ENCODE results near the gene AP1B1. TPM values are rescaled to one million over a fixed set of nuclear protein-coding genes. Genes with fewer than 3 reads are reported as not detected.
A peak's percentile ranks its signal among the peaks of the same experiment; 100 is the strongest.
"Not testable (repeated sequence)": the region's sequence is repeated elsewhere in the genome, so short reads cannot be mapped to it uniquely, and the experiment has no call there.

AP1B1 gene
- total and polyA plus RNA-seq, 4 donors, result 22.3 to 71.9 (median 44.2) TPM

GRCh38 chr22:29351891-29352290 is 36.5 kb downstream of the AP1B1 start:
- DNase-seq, result peak in 1 of 2 donors; percentile 30
- Histone ChIP-seq H3K4me3 (ENCODE audit: low read length in 2 of 2) (no peak overlapping the region), H3K4me1 (ENCODE audit: control insufficient read depth in 1 of 2, insufficient read depth in 2 of 2, low read length in 2 of 2) (no peaks in the 10 kb centered on the region), H3K27me3 (ENCODE audit: control insufficient read depth in 1 of 2, insufficient read depth in 2 of 2, low read length in 1 of 2) (no peaks in the 10 kb centered on the region), H3K36me3 (ENCODE audit: control insufficient read depth in 1 of 2, insufficient read depth in 2 of 2, low read length in 1 of 2) (peaks cover 0 to 21% of the 10 kb centered on the region in 2 donors), H3K9me3 (ENCODE audit: control insufficient read depth, low read length) (no peaks in the 10 kb centered on the region), H3K27ac (ENCODE audit: low read depth in 1 of 2, low read length in 2 of 2) (no peak overlapping the region)
- 73 to 79% methylated on average over 9 of the region's 9 CpGs for WGBS, 2 donors
- intact Hi-C loops (cut with DNase I), result no loop called here
- no peak for ATAC-seq (ENCODE audit: low FRiP score)

- no peaks in the 10 kb centered on the region for H3K4me1 ChIP-seq (ENCODE audit: control insufficient read depth in 1 of 2, insufficient read depth in 2 of 2, low read length in 2 of 2)
- DNase-seq, result peak in 1 of 2 donors; percentile 3
- H3K27ac ChIP-seq (ENCODE audit: low read depth in 1 of 2, low read length in 2 of 2), result no peak overlapping the region
- peaks cover 0 to 21% of the 10 kb centered on the region in 2 donors for H3K36me3 ChIP-seq (ENCODE audit: control insufficient read depth in 1 of 2, insufficient read depth in 2 of 2, low read length in 1 of 2)
- no peak overlapping the region for H3K4me3 ChIP-seq (ENCODE audit: low read length in 2 of 2)
- H3K9me3 ChIP-seq (ENCODE audit: control insufficient read depth, low read length), result no peaks in the 10 kb centered on the region
- no peaks in the 10 kb centered on the region for H3K27me3 ChIP-seq (ENCODE audit: control insufficient read depth in 1 of 2, insufficient read depth in 2 of 2, low read length in 1 of 2)
- intact Hi-C loops (cut with DNase I), result no loop called here
- ATAC-seq (ENCODE audit: low FRiP score), result no peak
- WGBS, 2 donors, result 95 to 96% methylated on average over 6 of the region's 6 CpGs
Observed at GRCh38 chr22:29351042-29351441, 37.3 kb downstream of the AP1B1 start.

- H3K27me3 ChIP-seq (ENCODE audit: control insufficient read depth in 1 of 2, insufficient read depth in 2 of 2, low read length in 1 of 2), result no peaks in the 10 kb centered on the region
- intact Hi-C loops (cut with DNase I), result no loop called here
- no peak overlapping the region for H3K27ac ChIP-seq (ENCODE audit: low read depth in 1 of 2, low read length in 2 of 2)
- H3K36me3 ChIP-seq (ENCODE audit: control insufficient read depth in 1 of 2, insufficient read depth in 2 of 2, low read length in 1 of 2), result peaks cover 0 to 19% of the 10 kb centered on the region in 2 donors
- ATAC-seq (ENCODE audit: low FRiP score) (no peak), DNase-seq (peak in 1 of 2 donors; percentile 45)
- H3K9me3 ChIP-seq (ENCODE audit: control insufficient read depth, low read length), result no peaks in the 10 kb centered on the region
- no peak overlapping the region for H3K4me3 ChIP-seq (ENCODE audit: low read length in 2 of 2)
- 94 to 96% methylated on average over 18 of the region's 18 CpGs for WGBS, 2 donors
- no peaks in the 10 kb centered on the region for H3K4me1 ChIP-seq (ENCODE audit: control insufficient read depth in 1 of 2, insufficient read depth in 2 of 2, low read length in 2 of 2)
Observed at GRCh38 chr22:29348956-29349355, 39.4 kb downstream of the AP1B1 start.

DNA sequence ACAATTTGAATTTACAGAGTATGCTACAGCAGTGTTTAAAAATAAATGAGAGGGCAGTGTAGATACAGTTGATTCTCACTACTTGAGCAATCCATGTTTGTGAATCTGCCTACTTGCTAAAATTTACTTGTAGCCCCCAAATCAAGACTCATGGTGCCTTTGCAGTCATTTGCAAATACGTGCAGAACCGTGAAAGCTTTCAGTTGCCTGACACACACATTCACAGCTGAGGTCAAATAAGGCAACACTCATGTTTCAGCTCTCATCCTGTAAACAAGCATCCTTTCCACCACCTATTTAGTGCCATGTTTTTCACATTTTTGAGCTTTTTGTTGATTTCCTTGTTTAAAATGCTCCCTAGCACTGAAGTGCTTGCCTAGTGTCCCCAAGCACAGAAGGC is 40.3 kb downstream of the AP1B1 start:
- no peak overlapping the region for H3K4me3 ChIP-seq (ENCODE audit: low read length in 2 of 2)
- H3K9me3 ChIP-seq (ENCODE audit: control insufficient read depth, low read length), result no peaks in the 10 kb centered on the region
- intact Hi-C loops (cut with DNase I), result no loop called here
- no peak overlapping the region for H3K27ac ChIP-seq (ENCODE audit: low read depth in 1 of 2, low read length in 2 of 2)
- no peaks in the 10 kb centered on the region for H3K4me1 ChIP-seq (ENCODE audit: control insufficient read depth in 1 of 2, insufficient read depth in 2 of 2, low read length in 2 of 2)
- DNase-seq (no peak), ATAC-seq (ENCODE audit: low FRiP score) (no peak)
- H3K27me3 ChIP-seq (ENCODE audit: control insufficient read depth in 1 of 2, insufficient read depth in 2 of 2, low read length in 1 of 2), result no peaks in the 10 kb centered on the region
- WGBS, 2 donors, result 93 to 95% methylated on average over 2 of the region's 2 CpGs
- peaks cover 0 to 14% of the 10 kb centered on the region in 2 donors for H3K36me3 ChIP-seq (ENCODE audit: control insufficient read depth in 1 of 2, insufficient read depth in 2 of 2, low read length in 1 of 2)

- intact Hi-C loops (cut with DNase I), result no loop called here
- Histone ChIP-seq H3K36me3 (ENCODE audit: control insufficient read depth in 1 of 2, insufficient read depth in 2 of 2, low read length in 1 of 2) (peaks cover 0 to 7% of the 10 kb centered on the region in 2 donors), H3K9me3 (ENCODE audit: control insufficient read depth, low read length) (no peaks in the 10 kb centered on the region), H3K4me3 (ENCODE audit: low read length in 2 of 2) (no peak overlapping the region), H3K27me3 (ENCODE audit: control insufficient read depth in 1 of 2, insufficient read depth in 2 of 2, low read length in 1 of 2) (no peaks in the 10 kb centered on the region), H3K27ac (ENCODE audit: low read depth in 1 of 2, low read length in 2 of 2) (no peak overlapping the region), H3K4me1 (ENCODE audit: control insufficient read depth in 1 of 2, insufficient read depth in 2 of 2, low read length in 2 of 2) (no peaks in the 10 kb centered on the region)
- ATAC-seq (ENCODE audit: low FRiP score) (no peak), DNase-seq (peak in 1 of 2 donors; percentile 43)
- WGBS, 2 donors, result 3 to 10% methylated on average over 4 of the region's 4 CpGs
Observed at GRCh38 chr22:29346659-29347058, 41.7 kb downstream of the AP1B1 start.

GRCh38 chr22:29345932-29346331 is 42.4 kb downstream of the AP1B1 start:
- H3K4me3 ChIP-seq (ENCODE audit: low read length in 2 of 2), result no peak overlapping the region
- intact Hi-C loops (cut with DNase I), result no loop called here
- no peak overlapping the region for H3K27ac ChIP-seq (ENCODE audit: low read depth in 1 of 2, low read length in 2 of 2)
- no peaks in the 10 kb centered on the region for H3K4me1 ChIP-seq (ENCODE audit: control insufficient read depth in 1 of 2, insufficient read depth in 2 of 2, low read length in 2 of 2)
- DNase-seq (peak in 1 of 2 donors; percentile 21), ATAC-seq (ENCODE audit: low FRiP score) (peak; percentile 60)
- H3K9me3 ChIP-seq (ENCODE audit: control insufficient read depth, low read length), result no peaks in the 10 kb centered on the region
- H3K36me3 ChIP-seq (ENCODE audit: control insufficient read depth in 1 of 2, insufficient read depth in 2 of 2, low read length in 1 of 2), result peaks cover 0 to 5% of the 10 kb centered on the region in 2 donors
- no peaks in the 10 kb centered on the region for H3K27me3 ChIP-seq (ENCODE audit: control insufficient read depth in 1 of 2, insufficient read depth in 2 of 2, low read length in 1 of 2)

GRCh38 chr22:29344889-29345288 is 43.5 kb downstream of the AP1B1 start:
- 92 to 94% methylated on average over 5 of the region's 5 CpGs for WGBS, 2 donors
- H3K27ac ChIP-seq (ENCODE audit: low read depth in 1 of 2, low read length in 2 of 2); intact Hi-C loops (cut with DNase I); ATAC-seq (ENCODE audit: low FRiP score); H3K36me3 ChIP-seq (ENCODE audit: control insufficient read depth in 1 of 2, insufficient read depth in 2 of 2, low read length in 1 of 2); H3K27me3 ChIP-seq (ENCODE audit: control insufficient read depth in 1 of 2, insufficient read depth in 2 of 2, low read length in 1 of 2); H3K4me1 ChIP-seq (ENCODE audit: control insufficient read depth in 1 of 2, insufficient read depth in 2 of 2, low read length in 2 of 2); H3K9me3 ChIP-seq (ENCODE audit: control insufficient read depth, low read length); H3K4me3 ChIP-seq (ENCODE audit: low read length in 2 of 2): not testable (repeated sequence)
- peak in 1 of 2 donors; percentile 0 for DNase-seq

DNA sequence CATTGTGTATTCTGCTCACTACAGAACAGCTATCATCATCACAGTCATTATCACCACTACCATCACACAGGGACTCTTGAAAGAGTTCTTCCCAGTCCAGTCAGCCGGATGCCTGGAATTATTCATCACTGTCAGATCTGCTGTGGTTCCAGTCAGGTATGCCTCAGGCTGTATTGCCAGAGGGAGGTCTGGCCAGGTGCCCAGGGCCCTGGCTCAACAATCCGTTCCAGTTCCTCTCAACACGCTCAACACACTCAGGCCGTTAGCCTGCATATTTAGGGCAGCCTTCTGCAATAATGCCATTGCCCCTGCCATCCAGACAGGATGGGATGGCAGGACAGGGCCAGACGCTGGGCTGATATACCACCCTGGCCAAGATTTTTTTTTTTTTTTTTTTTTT is 44.2 kb downstream of the AP1B1 start:
- Histone ChIP-seq H3K9me3 (ENCODE audit: control insufficient read depth, low read length) (no peaks in the 10 kb centered on the region), H3K27ac (ENCODE audit: low read depth in 1 of 2, low read length in 2 of 2) (no peak overlapping the region), H3K4me3 (ENCODE audit: low read length in 2 of 2) (no peak overlapping the region), H3K27me3 (ENCODE audit: control insufficient read depth in 1 of 2, insufficient read depth in 2 of 2, low read length in 1 of 2) (no peaks in the 10 kb centered on the region), H3K4me1 (ENCODE audit: control insufficient read depth in 1 of 2, insufficient read depth in 2 of 2, low read length in 2 of 2) (no peaks in the 10 kb centered on the region), H3K36me3 (ENCODE audit: control insufficient read depth in 1 of 2, insufficient read depth in 2 of 2, low read length in 1 of 2) (peaks cover 0 to 2% of the 10 kb centered on the region in 2 donors)
- intact Hi-C loops (cut with DNase I), result no loop called here
- peak in 1 of 2 donors; percentile 80 for DNase-seq
- WGBS, 2 donors, result 7 to 16% methylated on average over 5 of the region's 5 CpGs
- ATAC-seq (ENCODE audit: low FRiP score), result no peak

DNA sequence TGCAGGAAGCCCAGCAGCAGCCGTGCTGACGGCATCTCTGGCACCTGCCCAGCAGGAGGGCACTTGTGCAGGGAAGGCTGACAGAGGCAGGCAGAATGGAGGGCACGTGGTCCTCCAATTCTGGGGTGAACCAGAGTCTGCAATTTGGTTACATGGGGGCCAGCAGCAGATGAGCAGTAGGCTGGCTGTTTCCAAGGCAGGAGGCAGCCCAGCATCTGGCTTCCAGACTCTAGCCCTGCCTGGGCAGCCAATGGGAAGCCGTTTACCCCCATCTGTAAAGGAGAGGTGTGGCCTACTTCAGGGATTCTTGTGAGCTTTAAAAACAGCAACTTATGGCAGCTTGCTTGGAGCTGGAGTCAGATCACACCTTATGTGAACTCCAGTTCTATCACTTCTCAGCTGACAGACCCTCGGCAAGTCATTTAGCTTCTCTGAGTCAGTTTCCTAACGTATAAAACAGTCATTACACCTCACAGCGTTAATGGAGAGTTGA is 45.0 kb downstream of the AP1B1 start:
- no peak overlapping the region for H3K4me3 ChIP-seq (ENCODE audit: low read length in 2 of 2)
- H3K27me3 ChIP-seq (ENCODE audit: control insufficient read depth in 1 of 2, insufficient read depth in 2 of 2, low read length in 1 of 2), result no peaks in the 10 kb centered on the region
- H3K27ac ChIP-seq (ENCODE audit: low read depth in 1 of 2, low read length in 2 of 2), result no peak overlapping the region
- no peaks in the 10 kb centered on the region for H3K9me3 ChIP-seq (ENCODE audit: control insufficient read depth, low read length)
- WGBS, 2 donors, result 47 to 52% methylated on average over 7 of the region's 7 CpGs
- peaks cover 0 to 2% of the 10 kb centered on the region in 2 donors for H3K36me3 ChIP-seq (ENCODE audit: control insufficient read depth in 1 of 2, insufficient read depth in 2 of 2, low read length in 1 of 2)
- H3K4me1 ChIP-seq (ENCODE audit: control insufficient read depth in 1 of 2, insufficient read depth in 2 of 2, low read length in 2 of 2), result no peaks in the 10 kb centered on the region
- intact Hi-C loops (cut with DNase I), result loop anchor here in 1 of 2 donors (2.0 kb wide), 2 partner anchors 31 to 73 kb away; no protein-coding TSS in a partner anchor
- DNase-seq (peak in 1 of 2 donors; percentile 50), ATAC-seq (ENCODE audit: low FRiP score) (no peak)

All from aorta (tissue), 5 donors.